NCI-H2227 treated with DMSO at 0.1 percent for 48 hours (cell line): Measurements from ENCODE around the gene OR6C3.
"Not testable (repeated sequence)": the region's sequence is repeated elsewhere in the genome, so short reads cannot be mapped to it uniquely, and the experiment has no call there.

Experiments used
- DNase-seq: peaks from one replicate; lab custom pipeline; 2025; lab: John Stamatoyannopoulos, UW

Gene OR6C3

GRCh38 chr12:55330446-55330845 is at the start of gene OR6C3:
OR6C3 (plus strand) TSS chr12:55330746; CDS start chr12:55331701, 955 bp downstream.
- no peak for DNase-seq

- no peak for DNase-seq
Measured at GRCh38 chr12:55280991-55281390, 49.6 kb upstream of the OR6C3 start.

- no peak for DNase-seq
Measured at GRCh38 chr12:55289999-55290398, 40.5 kb upstream of the OR6C3 start.

- DNase-seq: no peak
Measured at GRCh38 chr12:55296469-55296868, 34.1 kb upstream of the OR6C3 start, which contains the start of gene OR6C6. OR6C6 (minus strand) TSS chr12:55296569; CDS start chr12:55295232, 1,337 bp downstream.

- no peak for DNase-seq
Measured at GRCh38 chr12:55314043-55314442, 16.5 kb upstream of the OR6C3 start, which contains the start of gene OR6C1. OR6C1 (plus strand) TSS chr12:55314343; CDS start chr12:55320600, 6,257 bp downstream.

- DNase-seq: no peak
Measured at GRCh38 chr12:55320201-55320600, 10.3 kb upstream of the OR6C3 start.

GRCh38 chr12:55325801-55326200 is 4.7 kb upstream of the OR6C3 start:
- DNase-seq: peak; percentile 2

- no peak for DNase-seq
Measured at GRCh38 chr12:55336002-55336401, 5.5 kb downstream of the OR6C3 start.

- DNase-seq: not testable (repeated sequence)
Measured at GRCh38 chr12:55355338-55355737, 24.8 kb downstream of the OR6C3 start.

- DNase-seq: no peak
Measured at GRCh38 chr12:55362675-55363074, 32.1 kb downstream of the OR6C3 start, which contains the start of gene OR6C75. OR6C75 (plus strand) TSS chr12:55362975; CDS start chr12:55365111, 2,136 bp downstream.

- DNase-seq: no peak
Measured at GRCh38 chr12:55365086-55365485, 34.5 kb downstream of the OR6C3 start.

GRCh38 chr12:55372521-55372920 is 42.0 kb downstream of the OR6C3 start:
- no peak for DNase-seq
